CD4-positive, alpha-beta T cell (primary cell): ENCODE data around the gene TSPAN9. TPM values are rescaled to one million over a fixed set of nuclear protein-coding genes. Genes with fewer than 3 reads are reported as not detected.

Source experiments
- ATAC-seq: fragments of 200-7000 bp; cut with Tn5 transposase; one replicate; pipeline ENCODE4 v1.10.0; 2022; ENCODE audit warnings: mild to moderate bottlenecking; ENCODE audit not compliant: poor library complexity
- CTCF ChIA-PET: fragments of 350-600 bp; sonication (Branson Sonifier 250); formaldehyde crosslinking; loops from one replicate; lab custom pipeline; 2021; ENCODE audit warnings: antibody characterized with exemption, inconsistent platforms; lab: Charles Lee
- POLR2A ChIA-PET: fragments of 350-600 bp; sonication (Branson Sonifier 250); formaldehyde crosslinking; loops from one replicate; lab custom pipeline; 2021; ENCODE audit warnings: antibody characterized with exemption, inconsistent platforms; lab: Charles Lee
- DNase-seq, 14 experiments: peaks; one replicate each; pipeline ENCODE4 v3.0.0-alpha.2; 2013 to 2020; ENCODE audit warnings: mixed read lengths in 2 of 14
- H3K27ac ChIP-seq, 2 donors: one replicate each; pipeline versions ENCODE4 v1.5.1 to v1.7.0; 2013; ENCODE audit warnings: low read length in 2 of 2, low read depth in 1 of 2, mild to moderate bottlenecking in 1 of 2
- H3K27me3 ChIP-seq, 2 experiments: 1 replicate in 1 of 2; 2 replicates in 1 of 2; pipeline versions ENCODE4 v1.6.1 to v1.7.0; 2013; ENCODE audit warnings: low read length in 2 of 2, control low read depth in 1 of 2, mild to moderate bottlenecking in 1 of 2, moderate library complexity in 1 of 2; ENCODE audit not compliant: insufficient read depth in 2 of 2, control insufficient read depth in 1 of 2
- H3K36me3 ChIP-seq: one replicate; pipeline ENCODE4 v1.6.1; 2013; ENCODE audit warnings: low read length, control low read depth; ENCODE audit not compliant: insufficient read depth
- H3K4me1 ChIP-seq: one replicate; pipeline ENCODE4 v1.6.1; 2013; ENCODE audit warnings: low read length, control low read depth; ENCODE audit not compliant: insufficient read depth
- H3K4me3 ChIP-seq: one replicate; pipeline ENCODE4 v1.5.1; 2013; ENCODE audit warnings: mild to moderate bottlenecking, low read length, moderate library complexity
- H3K9me3 ChIP-seq, 2 experiments: 1 replicate in 1 of 2; 2 replicates in 1 of 2; pipeline versions ENCODE4 v1.6.1 to v1.7.0; 2013; ENCODE audit warnings: low read length in 2 of 2, mild to moderate bottlenecking in 2 of 2, control low read depth in 1 of 2, moderate library complexity in 1 of 2; ENCODE audit not compliant: control insufficient read depth in 1 of 2, insufficient read depth in 1 of 2
- H3K27ac Mint-ChIP-seq: one replicate; pipeline ENCODE4 v1.8.0; 2020; ENCODE audit warnings: mixed read lengths
- H3K27me3 Mint-ChIP-seq: one replicate; pipeline ENCODE4 v1.8.0; 2021; ENCODE audit warnings: mixed read lengths
- H3K36me3 Mint-ChIP-seq: one replicate; pipeline ENCODE4 v1.8.0; 2021; ENCODE audit warnings: low read depth, mixed read lengths
- H3K4me1 Mint-ChIP-seq: one replicate; pipeline ENCODE4 v1.8.0; 2021; ENCODE audit warnings: low read depth, mixed read lengths
- H3K4me3 Mint-ChIP-seq: one replicate; pipeline ENCODE4 v1.8.0; 2020; ENCODE audit warnings: mild to moderate bottlenecking, mixed read lengths
- H3K9me3 Mint-ChIP-seq: one replicate; pipeline ENCODE4 v1.8.0; 2020; ENCODE audit warnings: mixed read lengths
- CTCF ChIP-seq: fragments of 200-600 bp; IDR thresholded peaks from one replicate; pipeline ENCODE4 v1.8.0; 2022; ENCODE audit warnings: antibody characterized with exemption, mild to moderate bottlenecking
- intact Hi-C, 2 experiments: fragments of 100-400 bp; cut with DNase I in 1 of 2; cut with micrococcal nuclease in 1 of 2; formaldehyde crosslinking; loops; one replicate each; pipeline versions ENCODE4 v1.15.1 to v1.9.0; 2023 to 2025; cut with DNase I, micrococcal nuclease
- total RNA-seq, 174 experiments: library from RNA in 2 of 174; stranded (reverse) in 2 of 174; gene quantifications; one replicate each; pipeline ENCODE4 v1.2.3 and lab custom pipeline; 2021 to 2026

The TSPAN9 gene
- total RNA-seq, 2 experiments from 2014 or later = 0.82 to 1.3 TPM

- ATAC-seq (no peak), DNase-seq (no peak)
- CTCF ChIA-PET = no interaction called here
- Mint-ChIP-seq H3K27me3 (peaks cover 6% of the 10 kb centered on the region), H3K9me3 (no peaks in the 10 kb centered on the region), H3K4me1 (no peaks in the 10 kb centered on the region), H3K27ac (no peak overlapping the region), H3K36me3 (no peaks in the 10 kb centered on the region), H3K4me3 (no peak overlapping the region)
- H3K27ac ChIP-seq = no peak overlapping the region
- H3K27me3 ChIP-seq = no peaks in the 10 kb centered on the region
- no peaks in the 10 kb centered on the region for H3K36me3 ChIP-seq
- no peaks in the 10 kb centered on the region for H3K4me1 ChIP-seq
- POLR2A ChIA-PET = no interaction called here
- intact Hi-C loops = no loop called here
- no peaks in the 10 kb centered on the region for H3K9me3 ChIP-seq
- H3K4me3 ChIP-seq = no peak overlapping the region
- no peak for TF ChIP-seq CTCF
Measured at GRCh38 chr12:3285570-3285969, 208.4 kb downstream of the TSPAN9 start.

GRCh38 chr12:3288690-3289089 lies 211.5 kb downstream of the TSPAN9 start:
- TF ChIP-seq CTCF = no peak
- no peak overlapping the region for H3K27ac Mint-ChIP-seq
- H3K4me1 Mint-ChIP-seq = no peaks in the 10 kb centered on the region
- intact Hi-C loops = no loop called here
- no peaks in the 10 kb centered on the region for H3K36me3 ChIP-seq
- ATAC-seq (no peak), DNase-seq (no peak)
- ChIA-PET CTCF (interaction anchor here (3.0 kb wide), 1 partner anchor 11 kb away, joined by 12 read pairs; no protein-coding TSS in a partner anchor), POLR2A (no interaction called here)
- H3K36me3 Mint-ChIP-seq = no peaks in the 10 kb centered on the region
- H3K27me3 Mint-ChIP-seq = peaks cover 6% of the 10 kb centered on the region
- H3K4me1 ChIP-seq = no peaks in the 10 kb centered on the region
- H3K9me3 ChIP-seq = no peaks in the 10 kb centered on the region
- no peaks in the 10 kb centered on the region for H3K9me3 Mint-ChIP-seq
- H3K27me3 ChIP-seq = no peaks in the 10 kb centered on the region
- H3K27ac ChIP-seq = no peak overlapping the region
- no peak overlapping the region for H3K4me3 Mint-ChIP-seq
- H3K4me3 ChIP-seq = no peak overlapping the region

GRCh38 chr12:3289702-3290101 lies 212.5 kb downstream of the TSPAN9 start:
- POLR2A ChIA-PET = interaction anchor here (0.6 kb wide), 1 partner anchor 400 kb away, joined by 4 read pairs; no protein-coding TSS in a partner anchor
- Histone ChIP-seq H3K36me3 (no peaks in the 10 kb centered on the region), H3K27me3 (no peaks in the 10 kb centered on the region), H3K9me3 (no peaks in the 10 kb centered on the region), H3K4me1 (no peaks in the 10 kb centered on the region), H3K4me3 (no peak overlapping the region), H3K27ac (no peak overlapping the region)
- Mint-ChIP-seq H3K36me3 (no peaks in the 10 kb centered on the region), H3K9me3 (no peaks in the 10 kb centered on the region), H3K4me3 (no peak overlapping the region), H3K27me3 (peaks cover 6% of the 10 kb centered on the region), H3K27ac (no peak overlapping the region), H3K4me1 (no peaks in the 10 kb centered on the region)
- no peak for TF ChIP-seq CTCF
- DNase-seq (no peak), ATAC-seq (no peak)
- intact Hi-C loops = no loop called here
- CTCF ChIA-PET = interaction anchor here (3.0 kb wide), 1 partner anchor 10 kb away, joined by 12 read pairs; no protein-coding TSS in a partner anchor
